ENCODE data around the gene WFIKKN1.

The WFIKKN1 gene

GRCh38 chr16:670485-671352 is 39.9 kb downstream of the WFIKKN1 start:
- no peak for TF ChIP-seq CTCF (IDR thresholded peaks at IDR 0.05; ENCODE audit: low read depth, low read length)
- DNase-seq (ENCODE audit: extremely low read depth, low read depth) = no peak

GRCh38 chr16:671353-672131 is 40.8 kb downstream of the WFIKKN1 start:
- no peak for DNase-seq (ENCODE audit: extremely low read depth, low read depth)
- TF ChIP-seq CTCF (IDR thresholded peaks at IDR 0.05; ENCODE audit: low read depth, low read length) = no peak

- no peak for DNase-seq (ENCODE audit: extremely low read depth, low read depth)
- no peak for TF ChIP-seq CTCF (IDR thresholded peaks at IDR 0.05; ENCODE audit: low read depth, low read length)
These were observed 41.6 kb downstream of the WFIKKN1 start for GRCh38 chr16:672371-672770.

- no peak for TF ChIP-seq CTCF (IDR thresholded peaks at IDR 0.05; ENCODE audit: low read depth, low read length)
- no peak for DNase-seq (ENCODE audit: extremely low read depth, low read depth)
These were observed 42.1 kb downstream of the WFIKKN1 start for GRCh38 chr16:672851-673250.

GRCh38 chr16:673399-673991 is 42.7 kb downstream of the WFIKKN1 start:
- DNase-seq (ENCODE audit: extremely low read depth, low read depth) = no peak
- TF ChIP-seq CTCF (IDR thresholded peaks at IDR 0.05; ENCODE audit: low read depth, low read length) = no peak

GRCh38 chr16:674214-674881 is 43.6 kb downstream of the WFIKKN1 start:
- TF ChIP-seq CTCF (IDR thresholded peaks at IDR 0.05; ENCODE audit: low read depth, low read length) = no peak

More at GRCh38 chr16:674214-674881, 43.6 kb downstream of the WFIKKN1 start:
- no peak for DNase-seq (ENCODE audit: extremely low read depth, low read depth)

Measured in AG09319 (cell line).